GM18502 (cell line): ENCODE measurements around the gene ARHGAP42.
"Not testable (repeated sequence)": the region's sequence is repeated elsewhere in the genome, so short reads cannot be mapped to it uniquely, and the experiment has no call there.

Source experiments
- ATAC-seq: cut with Tn5 transposase; IDR thresholded peaks from one replicate; pipeline ENCODE4 v1.9.1; 2021; ENCODE audit warnings: mild to moderate bottlenecking; ENCODE audit not compliant: unreplicated experiment, poor library complexity

The ARHGAP42 gene

GRCh38 chr11:100861212-100861611 is 174.1 kb downstream of the ARHGAP42 start:
- ATAC-seq, result no peak

- ATAC-seq, result peak; percentile 91
These were observed 176.0 kb downstream of the ARHGAP42 start for GRCh38 chr11:100863080-100863581.

GRCh38 chr11:100865443-100866065 is 178.5 kb downstream of the ARHGAP42 start:
- no peak for ATAC-seq

DNA sequence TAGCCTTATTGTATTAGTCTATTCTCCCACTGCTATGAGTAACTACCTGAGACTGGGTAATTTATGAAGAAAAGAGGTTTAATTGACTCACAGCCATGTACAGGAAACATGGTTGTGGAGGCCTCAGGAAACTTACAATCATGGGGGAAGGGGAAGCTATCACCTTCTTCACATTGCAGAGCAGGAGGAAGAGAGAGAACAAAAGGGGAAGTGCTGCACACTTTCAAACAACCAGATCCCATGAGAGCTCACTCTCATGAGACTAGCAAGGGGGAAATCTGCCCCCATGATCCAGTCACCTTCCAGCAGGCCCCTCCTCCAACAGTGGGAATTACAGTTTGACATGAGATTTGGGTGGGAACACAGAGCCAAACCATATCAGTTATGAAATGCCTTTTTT is 179.4 kb downstream of the ARHGAP42 start:
- peak; percentile 47 for ATAC-seq

DNA sequence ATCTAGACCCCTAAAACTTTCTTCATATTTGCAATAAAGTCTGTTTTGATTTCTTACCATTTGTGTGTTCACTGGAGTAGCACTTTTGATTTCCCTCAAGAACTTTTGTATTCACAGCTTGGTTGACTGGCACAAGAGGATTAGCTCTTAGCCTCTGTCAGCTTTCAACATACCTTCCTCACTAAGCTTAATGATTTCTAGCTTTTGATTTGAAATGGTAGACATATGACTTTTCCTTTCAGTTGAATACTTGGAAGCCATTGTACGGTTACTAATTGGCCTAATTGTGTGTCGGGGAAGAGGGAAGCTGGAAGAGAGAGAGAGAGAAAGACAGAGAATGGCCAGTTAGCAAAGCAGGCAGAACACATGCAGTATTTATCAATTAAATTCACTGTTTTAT is 180.5 kb downstream of the ARHGAP42 start:
- ATAC-seq, result no peak

- ATAC-seq, result no peak
These were observed 182.2 kb downstream of the ARHGAP42 start for GRCh38 chr11:100869328-100869727.

GRCh38 chr11:100870138-100870537 is 183.1 kb downstream of the ARHGAP42 start:
- ATAC-seq, result no peak

DNA sequence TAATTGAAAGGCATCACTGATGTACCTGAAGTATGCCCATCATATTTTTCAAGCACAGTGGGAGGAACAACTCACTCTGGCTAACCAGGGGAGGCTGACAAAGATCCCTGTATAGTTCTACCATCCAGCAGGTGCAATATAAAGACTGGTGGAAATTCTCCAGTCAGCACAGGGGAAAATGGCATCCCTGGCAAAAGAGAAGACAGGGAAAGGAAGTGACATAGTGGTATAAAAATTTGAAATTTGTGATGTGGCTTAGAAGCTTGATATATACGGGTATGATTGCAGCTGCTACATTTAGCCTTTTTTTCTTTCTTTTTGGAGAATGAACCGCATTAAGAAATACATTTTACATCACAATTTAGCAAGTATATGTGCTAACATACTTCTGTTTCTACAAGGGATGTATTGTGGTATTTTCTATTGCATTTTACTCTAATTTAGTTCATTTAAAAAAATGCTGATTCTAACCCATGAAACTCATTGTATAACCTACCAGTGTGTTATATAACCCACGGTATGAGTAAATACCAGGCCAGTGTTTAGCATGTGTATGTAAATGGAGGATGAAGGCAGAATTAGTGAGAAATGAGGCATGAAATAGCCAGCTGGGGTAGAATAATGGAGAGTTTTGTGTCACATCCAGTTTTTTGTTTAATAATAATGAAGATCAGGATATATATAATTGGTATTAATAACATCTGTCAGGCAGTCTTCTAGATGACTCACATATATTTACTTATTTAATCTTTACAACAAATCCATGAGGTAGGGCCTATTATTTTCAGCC is 186.1 kb downstream of the ARHGAP42 start:
- no peak for ATAC-seq

DNA sequence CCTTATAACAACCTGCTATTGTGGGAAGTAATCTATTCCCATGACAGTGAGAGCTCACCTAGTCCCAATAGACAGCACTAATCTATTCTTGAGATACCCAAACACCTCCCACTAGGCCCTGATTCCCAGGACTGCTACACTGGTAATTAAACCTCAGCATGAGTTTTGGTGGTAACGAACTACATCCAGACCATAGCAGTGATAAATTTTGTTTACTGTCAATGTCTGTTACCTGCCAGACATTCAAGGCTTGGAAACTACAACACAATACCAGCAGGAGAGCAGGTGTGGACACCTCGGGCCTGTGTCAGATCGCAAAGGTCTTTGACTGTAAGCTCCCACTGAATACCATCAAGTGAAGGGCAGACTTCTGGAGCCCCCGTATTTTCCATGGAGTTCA is 187.1 kb downstream of the ARHGAP42 start:
- no peak for ATAC-seq

DNA sequence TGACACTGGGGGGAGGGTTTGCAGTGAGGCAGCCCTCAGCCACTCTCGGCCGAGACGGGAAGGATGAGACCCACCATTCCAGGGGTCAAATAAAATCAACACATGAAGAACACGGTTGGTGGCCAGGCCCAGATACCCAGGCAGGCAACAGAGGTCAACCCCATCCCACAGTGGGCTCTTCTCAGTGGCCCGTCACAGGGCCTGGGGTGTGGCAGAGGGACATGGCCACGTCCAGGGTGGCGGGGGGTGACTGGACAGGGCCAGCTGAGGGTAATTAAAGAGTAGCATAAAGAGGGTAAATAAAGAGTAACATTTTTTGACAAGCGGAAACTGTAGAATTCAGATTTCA is 188.4 kb downstream of the ARHGAP42 start:
- no peak for ATAC-seq

DNA sequence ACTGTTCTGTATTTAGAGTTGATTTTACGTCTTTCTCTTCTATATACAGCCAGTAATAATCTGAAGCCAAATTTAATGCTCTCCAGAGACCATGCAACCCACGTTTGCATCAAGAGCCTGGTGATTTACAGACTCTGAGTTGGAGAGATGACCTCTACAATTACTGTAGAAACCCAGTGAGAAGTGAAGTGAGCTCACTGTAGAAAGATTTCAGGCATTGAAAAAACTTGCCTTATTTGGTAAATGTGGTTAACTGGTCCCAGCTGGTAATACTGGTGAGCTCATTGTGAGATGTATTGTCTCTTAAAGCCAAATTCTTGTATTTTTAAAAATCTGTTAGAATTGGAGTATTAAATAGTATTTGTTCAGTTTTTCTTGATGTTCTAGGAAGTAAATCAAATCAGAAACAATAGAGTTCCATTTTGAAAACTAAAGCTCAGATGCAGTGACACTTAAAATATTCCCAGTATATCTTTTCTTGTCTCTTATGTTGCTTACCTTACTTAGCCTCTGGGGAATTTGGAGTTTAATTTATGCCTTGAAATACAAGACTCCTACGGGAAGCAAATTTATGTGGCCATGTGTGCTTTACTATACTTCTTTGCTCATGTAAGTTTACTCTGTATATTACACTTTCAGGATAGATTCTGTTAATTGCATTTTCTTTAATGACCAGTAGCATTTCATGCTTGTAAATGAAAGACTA is 189.9 kb downstream of the ARHGAP42 start:
- peak; percentile 93 for ATAC-seq

GRCh38 chr11:100878474-100878873 is 191.4 kb downstream of the ARHGAP42 start:
- ATAC-seq, result no peak

DNA sequence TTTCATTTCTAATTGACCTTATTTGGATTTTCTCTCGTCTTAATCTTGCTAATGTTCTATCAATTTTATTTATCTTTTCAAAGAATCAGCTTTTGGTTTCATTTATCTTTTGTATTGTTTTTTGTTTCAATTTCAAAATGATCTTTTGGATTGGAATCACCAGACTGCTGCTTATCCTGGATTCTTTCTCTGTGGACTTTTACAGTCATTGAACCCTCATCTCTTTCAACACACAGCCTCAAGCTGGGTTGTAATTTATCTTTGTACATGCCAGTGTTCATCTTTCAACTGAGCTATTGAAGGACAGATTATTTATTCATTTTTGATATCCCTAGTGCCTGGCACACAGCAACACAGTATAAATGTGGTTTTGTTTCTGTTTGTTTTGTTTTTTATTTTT is 195.9 kb downstream of the ARHGAP42 start:
- no peak for ATAC-seq

- ATAC-seq, result no peak
These were observed 196.7 kb downstream of the ARHGAP42 start for GRCh38 chr11:100883830-100884229.

DNA sequence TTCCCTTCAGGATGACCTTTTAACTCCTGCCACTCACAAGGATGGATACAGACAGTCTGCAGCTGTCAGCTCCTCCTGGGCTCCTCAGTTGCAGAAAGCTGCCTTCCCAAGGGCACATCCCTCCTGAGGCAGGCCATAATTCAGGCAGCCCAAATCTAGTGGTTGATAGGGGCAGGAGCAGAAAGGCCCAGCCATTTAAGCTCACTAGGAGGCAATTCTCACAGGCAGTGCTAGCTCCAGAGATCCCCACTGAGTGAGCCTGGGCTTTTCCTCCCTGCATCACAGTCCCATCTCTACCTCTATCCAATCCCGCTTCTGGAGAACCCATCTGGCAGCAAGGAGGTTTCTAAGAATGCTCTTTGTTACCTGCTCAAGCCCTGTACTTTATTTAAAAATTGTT is 200.6 kb downstream of the ARHGAP42 start:
- ATAC-seq, result no peak

GRCh38 chr11:100888836-100889235 is 201.7 kb downstream of the ARHGAP42 start:
- no peak for ATAC-seq

GRCh38 chr11:100889758-100890157 is 202.7 kb downstream of the ARHGAP42 start:
- no peak for ATAC-seq

DNA sequence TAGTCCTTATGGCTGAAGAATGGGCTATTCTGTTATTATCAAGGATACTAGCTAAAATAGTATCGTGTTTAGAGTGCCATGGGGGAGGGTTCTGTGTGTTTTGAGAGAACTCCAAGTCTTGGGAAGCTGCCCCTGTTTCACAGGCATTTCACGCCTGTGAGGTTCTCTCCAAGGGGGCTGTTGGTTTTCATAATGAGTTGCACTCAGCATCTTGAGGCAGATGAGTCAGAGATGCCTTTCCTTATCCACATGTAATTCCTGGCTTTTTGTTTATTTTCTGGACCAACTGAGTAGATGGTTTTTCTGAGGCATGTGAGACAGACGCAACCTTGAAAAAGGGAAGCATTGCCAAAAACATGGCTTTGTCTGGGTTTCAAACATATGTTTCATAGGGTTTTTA is 203.7 kb downstream of the ARHGAP42 start:
- ATAC-seq, result no peak

DNA sequence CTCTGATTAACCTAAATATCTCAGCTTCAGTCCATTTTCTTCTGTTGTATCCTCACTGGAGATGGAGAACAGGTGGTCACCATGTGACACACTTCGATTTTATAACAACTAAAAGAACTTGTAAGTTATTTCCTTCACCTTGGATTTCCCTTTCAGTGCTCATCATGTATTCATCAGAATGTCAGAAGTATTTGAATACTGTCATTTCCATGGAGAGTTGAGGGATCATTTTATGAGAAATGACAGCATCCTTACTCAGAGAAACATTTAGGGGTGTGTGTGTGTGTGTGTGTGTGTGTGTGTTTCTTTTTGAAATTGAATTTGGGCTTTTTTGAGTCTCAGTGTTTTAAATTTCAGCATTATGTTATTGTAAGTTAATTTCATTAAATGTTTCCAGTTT is 205.8 kb downstream of the ARHGAP42 start:
- ATAC-seq, result no peak

DNA sequence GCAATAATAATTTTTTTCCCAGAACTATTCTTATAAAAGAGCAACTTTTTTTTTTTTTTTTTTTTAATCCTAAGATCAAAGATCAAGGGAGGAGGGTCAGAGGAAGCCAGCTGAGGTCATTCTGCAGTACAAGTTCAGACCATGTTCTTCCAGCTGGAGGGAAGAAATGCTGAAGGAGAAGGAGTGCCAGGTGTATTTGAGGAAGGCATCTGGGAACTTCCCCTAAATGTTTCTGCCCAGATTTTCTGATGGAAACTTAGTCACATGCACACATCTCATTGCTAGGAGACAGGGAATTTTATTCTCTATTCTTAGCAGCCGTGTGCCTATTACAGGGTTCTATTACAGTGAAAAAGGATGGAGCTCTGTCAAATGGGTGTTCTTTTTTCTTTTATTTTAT is 208.4 kb downstream of the ARHGAP42 start:
- no peak for ATAC-seq

- ATAC-seq, result not testable (repeated sequence)
These were observed 208.9 kb downstream of the ARHGAP42 start for GRCh38 chr11:100895976-100896375.
